GM12875 (cell line): ENCODE measurements around the gene MAP4K4.

ENCODE experiments used
- H3K4me3 ChIP-seq: one replicate; pipeline ENCODE4 v1.5.1; 2011; ENCODE audit warnings: low read depth, low read length, control low read depth
- CTCF ChIP-seq: IDR thresholded peaks from 2 replicates; pipeline ENCODE4 v1.5.1; 2011; ENCODE audit warnings: low read depth, mild to moderate bottlenecking, control low read depth, inconsistent platforms, low read length, moderate library complexity, borderline replicate concordance; ENCODE audit not compliant: insufficient read depth

MAP4K4 gene

GRCh38 chr2:101729521-101730190 lies 32.1 kb downstream of the MAP4K4 start:
- TF ChIP-seq CTCF = no peak
- H3K4me3 ChIP-seq = no peak overlapping the region

- TF ChIP-seq CTCF = no peak
- no peak overlapping the region for H3K4me3 ChIP-seq
Measured at GRCh38 chr2:101731221-101732054, 33.9 kb downstream of the MAP4K4 start.

GRCh38 chr2:101732199-101732598 lies 34.7 kb downstream of the MAP4K4 start:
- H3K4me3 ChIP-seq = no peak overlapping the region
- TF ChIP-seq CTCF = no peak

GRCh38 chr2:101732773-101733256 lies 35.3 kb downstream of the MAP4K4 start:
- no peak overlapping the region for H3K4me3 ChIP-seq
- TF ChIP-seq CTCF = no peak

GRCh38 chr2:101733257-101733993 lies 35.9 kb downstream of the MAP4K4 start:
- no peak overlapping the region for H3K4me3 ChIP-seq
- TF ChIP-seq CTCF = no peak

- no peak for TF ChIP-seq CTCF
- H3K4me3 ChIP-seq = no peak overlapping the region
Measured at GRCh38 chr2:101734505-101735165, 37.1 kb downstream of the MAP4K4 start.
